GM18507 (cell line): ENCODE measurements around the gene MED26.

Experiments
- DNase-seq: peaks from one replicate; pipeline ENCODE4 v3.0.0; 2011; ENCODE audit warnings: low read depth; ENCODE audit not compliant: insufficient read length; ENCODE audit errors: extremely low spot score
- FAIRE-seq: peaks from 2 replicates; lab custom pipeline; 2011; peaks lifted over from hg19 to GRCh38; lab: Jason Lieb, UNC

The MED26 gene

DNA sequence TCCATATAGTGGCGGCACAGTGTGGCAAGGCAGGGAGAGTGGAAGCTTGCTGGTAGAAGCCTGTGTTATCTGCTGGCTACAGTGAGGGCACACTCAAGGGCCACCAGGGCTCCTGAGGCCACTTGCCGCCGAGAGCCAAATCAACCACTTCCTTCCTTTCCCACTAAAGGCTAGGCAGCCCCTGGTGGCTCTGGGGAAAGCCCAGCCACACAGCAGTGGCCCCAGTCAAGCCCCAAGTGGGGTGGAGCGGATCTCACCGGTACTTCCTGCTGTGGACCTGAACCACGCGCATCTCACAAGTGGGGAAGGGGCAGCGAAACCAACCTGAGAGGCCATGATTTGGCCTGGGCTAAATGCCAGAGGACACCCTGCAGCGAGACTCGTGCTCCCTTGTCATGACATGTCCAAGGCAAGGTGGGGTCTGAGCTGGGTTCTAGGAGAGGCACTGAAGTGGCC, 33.8 kb downstream of the MED26 start:
- FAIRE-seq, result peak; percentile 82
- DNase-seq, result no peak

GRCh38 chr19:16593181-16593580, 34.8 kb downstream of the MED26 start:
- peak; percentile 42 for FAIRE-seq

GRCh38 chr19:16591803-16592556, 36.0 kb downstream of the MED26 start:
- DNase-seq (no peak), FAIRE-seq (no peak)

More at GRCh38 chr19:16593181-16593580, 34.8 kb downstream of the MED26 start:
- no peak for DNase-seq

DNA sequence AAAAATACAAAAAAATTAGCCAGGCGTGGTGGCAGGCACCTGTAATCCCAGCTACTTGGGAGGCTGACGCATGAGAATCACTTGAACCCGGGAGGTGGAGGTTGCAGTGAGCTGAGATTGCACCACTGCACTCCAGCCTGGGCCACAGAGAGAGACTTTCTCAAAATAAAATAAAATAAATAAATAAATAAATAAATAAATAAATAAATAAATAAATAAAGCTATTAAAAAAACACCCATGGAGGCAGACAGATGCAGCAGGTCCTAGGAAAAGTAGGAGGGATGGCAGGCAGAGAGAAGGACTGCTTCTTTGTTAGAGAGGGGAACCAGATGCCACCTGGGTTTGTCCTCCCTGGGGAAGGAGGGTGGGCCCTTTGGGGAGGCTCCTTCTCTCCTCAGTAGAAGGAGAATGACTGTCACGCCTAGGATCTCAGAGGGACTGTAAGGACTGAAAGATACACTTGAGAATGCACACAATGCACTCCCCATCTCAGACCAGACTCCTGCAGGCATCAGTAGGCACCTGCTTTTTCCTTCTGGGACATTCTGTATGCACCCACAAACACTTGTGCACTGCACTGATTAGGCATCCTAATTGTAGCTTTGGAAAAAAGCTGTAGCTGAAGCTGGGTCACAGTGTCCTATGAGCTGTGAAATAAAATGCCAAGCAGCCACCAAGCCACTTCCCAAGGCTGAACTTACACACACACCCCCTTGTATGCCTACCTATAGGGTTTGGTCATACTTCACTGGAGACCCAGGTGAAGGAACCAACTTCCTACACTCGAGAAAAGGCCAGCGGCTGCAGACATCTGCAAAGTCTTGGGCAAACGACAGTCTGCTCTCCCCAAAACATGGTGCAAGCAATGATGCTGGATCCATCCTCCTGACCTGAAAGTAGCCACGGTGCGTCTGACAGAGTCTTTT, 36.9 kb downstream of the MED26 start:
- FAIRE-seq, result no peak

DNA sequence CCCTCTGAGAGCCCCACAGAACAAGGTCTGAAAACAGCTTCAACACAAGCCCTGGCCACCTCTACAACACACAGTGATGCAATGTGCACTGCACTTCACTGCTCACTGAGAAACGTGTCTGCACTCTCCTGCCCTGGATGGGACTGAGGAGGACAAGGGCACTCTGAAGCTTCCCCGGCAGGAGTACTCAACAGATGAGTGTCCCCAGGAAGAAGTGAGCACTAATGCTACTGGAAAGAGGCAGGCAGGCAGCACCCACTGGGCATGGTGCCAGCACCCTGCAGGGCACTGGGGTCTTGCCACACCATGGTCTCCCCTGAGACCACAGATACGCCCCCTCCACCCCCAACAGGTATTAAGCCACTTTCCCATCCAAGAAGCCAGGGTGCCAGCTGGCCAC, 38.1 kb downstream of the MED26 start:
- DNase-seq (no peak), FAIRE-seq (no peak)

More for the DNA sequence above, 36.9 kb downstream of the MED26 start:
- no peak for DNase-seq

DNA sequence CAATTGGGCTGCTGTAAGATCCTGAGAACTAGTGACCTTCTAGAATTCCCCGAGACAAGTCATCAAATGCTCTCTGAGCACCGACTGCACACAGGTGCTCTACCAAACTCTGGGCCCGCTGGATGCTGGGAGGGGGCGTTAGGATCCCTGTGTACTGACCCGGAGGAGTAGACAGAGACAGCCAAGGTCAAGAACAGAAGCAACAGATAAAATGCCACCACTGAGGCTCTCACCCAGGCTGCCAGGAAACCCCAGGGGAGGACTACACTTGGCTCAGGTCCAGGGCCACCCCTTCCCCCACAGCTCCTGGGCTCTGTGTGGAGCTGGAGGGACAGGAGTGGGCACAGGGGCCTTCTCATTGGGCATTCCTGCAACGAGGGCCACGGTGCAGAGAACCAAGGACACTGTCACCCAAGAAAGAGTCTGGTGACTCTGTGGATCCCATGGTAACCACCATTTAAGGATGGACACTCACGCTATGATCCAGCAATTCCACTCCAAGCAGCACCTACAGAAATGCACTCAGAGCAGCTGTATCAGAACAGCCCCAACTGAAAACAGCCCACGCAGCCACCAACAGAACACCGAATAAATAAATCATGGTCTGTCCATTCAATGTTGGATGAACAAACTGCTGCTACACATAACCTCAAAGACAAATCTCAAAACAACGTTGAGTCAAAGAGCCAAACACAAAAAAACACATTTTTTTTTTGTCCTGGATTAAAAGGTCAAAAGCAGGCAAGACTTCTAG, 39.0 kb downstream of the MED26 start:
- no peak for FAIRE-seq
- no peak for DNase-seq

- peak; percentile 71 for DNase-seq
These were observed 39.9 kb downstream of the MED26 start for GRCh38 chr19:16587833-16588823.

DNA sequence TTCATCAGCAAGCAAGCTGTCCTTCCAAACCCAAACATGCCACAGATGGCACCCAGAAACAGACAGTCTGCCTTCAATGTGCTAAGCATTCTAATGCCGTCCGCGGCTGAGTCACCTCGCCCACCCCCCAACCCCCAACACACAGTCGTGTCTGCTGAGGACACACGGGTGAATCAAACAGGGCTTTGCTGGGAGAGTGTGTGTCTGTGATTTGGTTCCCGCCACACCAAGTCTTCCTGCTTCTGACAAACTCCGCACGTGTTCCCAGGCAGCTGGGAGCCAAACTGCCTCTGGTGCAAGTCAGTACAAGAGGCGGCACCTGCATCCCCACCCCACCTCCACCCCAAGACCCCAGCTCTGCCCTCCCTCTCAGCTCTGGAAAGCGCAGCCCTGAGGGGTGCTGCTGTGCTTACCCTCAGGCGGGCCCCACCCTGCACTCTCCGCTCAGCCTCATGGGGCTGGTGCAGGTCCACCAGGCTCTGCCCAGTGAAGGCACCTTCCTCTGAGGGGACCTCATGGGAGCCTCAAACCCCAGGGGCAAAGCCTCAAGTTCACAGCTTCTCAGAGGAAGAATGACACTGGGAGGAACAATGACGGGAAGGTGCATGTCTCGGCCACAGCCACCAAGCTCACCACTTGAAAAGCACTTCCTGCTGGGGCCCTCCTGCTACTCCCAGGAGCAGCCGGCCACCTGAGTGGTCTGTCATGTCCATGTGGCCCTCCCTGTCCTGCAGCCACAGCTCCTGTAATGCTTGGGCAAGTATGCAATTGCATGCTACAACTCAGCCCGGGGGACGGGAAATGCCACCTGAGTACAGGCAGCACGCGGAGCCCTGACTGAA, 40.8 kb downstream of the MED26 start:
- DNase-seq, result no peak
- FAIRE-seq, result peak; percentile 95

More at GRCh38 chr19:16587833-16588823, 39.9 kb downstream of the MED26 start:
- FAIRE-seq, result peak; percentile 100

DNA sequence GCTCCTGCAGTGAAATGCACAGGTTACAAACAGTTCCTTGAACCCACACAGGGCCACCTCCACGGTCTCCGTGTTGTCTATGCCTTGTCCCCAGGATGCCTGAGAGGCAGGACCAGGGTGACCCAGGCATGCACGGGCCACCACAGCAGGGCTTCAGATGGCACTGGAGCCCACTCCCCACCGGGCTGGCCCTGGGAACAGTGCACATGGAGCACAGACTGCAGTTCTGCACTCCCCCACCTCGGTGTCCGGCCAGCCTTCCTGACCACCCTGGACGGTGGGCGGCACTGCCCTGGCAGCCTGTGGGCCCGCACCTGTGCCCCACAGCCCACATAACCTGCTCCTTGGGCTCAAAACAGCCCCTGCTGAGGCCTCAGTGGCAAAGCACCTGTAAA, 41.5 kb downstream of the MED26 start:
- no peak for DNase-seq
- no peak for FAIRE-seq

DNA sequence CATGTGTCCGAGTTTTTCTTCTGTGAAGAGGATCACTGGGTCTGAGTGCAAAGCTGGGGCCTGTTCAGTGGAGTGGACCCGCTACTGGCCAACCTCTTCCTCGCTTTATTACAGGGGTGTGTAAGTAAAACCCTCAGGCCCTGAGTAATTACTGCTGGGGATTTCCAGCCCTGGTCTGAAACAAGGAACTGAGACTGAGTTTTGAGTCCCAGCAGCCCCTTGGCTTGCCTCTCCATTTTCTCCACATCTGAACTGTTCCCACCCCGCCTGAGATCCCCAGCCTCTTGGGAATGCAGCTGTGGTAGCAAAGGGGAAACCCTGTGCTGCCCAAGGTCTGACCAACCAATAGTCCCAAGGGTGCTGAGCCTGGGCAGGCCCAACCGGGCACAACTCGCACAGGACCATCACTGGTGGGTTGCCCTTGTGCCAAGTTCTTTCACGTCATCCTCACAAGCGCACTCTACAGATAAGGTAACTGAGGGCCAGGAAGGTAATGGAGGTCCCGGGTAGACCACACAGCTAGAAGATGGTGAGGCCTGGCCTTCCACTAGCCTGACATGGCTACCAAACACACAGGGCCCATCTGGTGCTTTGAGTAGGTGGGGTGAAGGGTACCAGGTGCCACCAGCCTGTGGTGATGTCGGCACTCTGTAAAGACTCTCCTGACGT, 42.1 kb downstream of the MED26 start:
- DNase-seq (no peak), FAIRE-seq (peak; percentile 99)

- FAIRE-seq (no peak), DNase-seq (no peak)
These were observed 42.8 kb downstream of the MED26 start for GRCh38 chr19:16585094-16585801.

- FAIRE-seq (peak; percentile 99), DNase-seq (peak; percentile 77)
These were observed 43.5 kb downstream of the MED26 start for GRCh38 chr19:16584248-16585093.

DNA sequence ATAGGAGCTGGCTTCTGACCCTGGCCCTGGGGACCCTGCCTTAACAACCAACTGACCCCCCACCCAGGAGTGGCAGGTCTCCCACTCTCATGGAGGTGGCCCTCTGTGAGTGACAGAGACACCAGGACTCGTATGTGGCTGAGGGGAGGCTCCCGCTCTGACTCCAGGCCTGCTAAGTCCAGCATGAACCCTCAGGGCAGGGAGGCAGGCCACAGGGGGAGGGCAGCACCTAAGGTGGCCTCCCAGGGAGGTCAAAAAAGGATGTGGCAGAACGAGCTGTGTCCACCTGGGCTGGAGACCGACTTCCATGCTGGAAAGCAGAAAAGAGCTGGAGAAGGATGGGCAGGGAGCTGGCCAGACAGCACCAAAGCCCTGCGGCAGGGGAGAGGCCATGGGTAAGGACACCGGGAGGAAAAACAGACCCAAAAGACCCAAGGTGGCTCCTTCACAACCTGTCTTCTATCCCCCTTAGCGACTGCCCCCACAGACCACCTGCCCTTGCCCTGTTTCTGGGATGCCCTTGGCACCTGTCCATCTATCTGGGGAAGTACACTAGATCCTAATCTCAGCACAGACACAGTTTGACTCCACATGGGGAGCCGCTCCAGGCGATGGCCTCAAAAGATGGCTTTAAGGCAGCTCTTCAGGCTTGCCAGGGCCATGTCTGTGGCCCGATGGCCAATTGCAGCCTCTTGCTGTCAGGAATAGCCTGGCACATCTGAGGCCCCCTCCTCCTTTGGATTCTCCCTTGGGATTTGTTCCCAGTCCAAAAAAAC, 45.3 kb downstream of the MED26 start:
- DNase-seq, result no peak
- FAIRE-seq, result no peak

DNA sequence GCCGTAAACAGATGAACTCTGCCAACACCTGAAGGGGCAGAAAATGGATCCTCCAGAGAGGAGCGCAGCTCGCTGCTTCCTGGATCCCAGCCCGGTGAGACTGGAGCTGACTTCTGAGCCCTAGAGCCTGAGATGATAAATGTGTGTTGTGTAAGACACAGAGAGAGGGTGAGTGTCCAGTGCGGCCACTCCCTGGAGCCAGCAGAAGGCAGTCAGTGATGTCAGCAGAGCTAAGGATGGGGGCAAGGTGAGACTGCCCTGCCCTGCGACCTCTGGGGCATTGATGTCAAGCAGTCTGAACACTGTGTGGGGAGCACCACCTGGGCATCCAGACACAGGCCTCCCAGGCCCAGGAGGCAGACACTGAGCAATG, 46.0 kb downstream of the MED26 start:
- FAIRE-seq (no peak), DNase-seq (no peak)
